ENCODE results near the gene CD160.

Gene CD160

GRCh38 chr1:145750426-145750825, 31.1 kb downstream of the CD160 start:
- WGBS, 2 donors (ENCODE audit: extremely low coverage in 2 of 2, insufficient read length in 2 of 2, insufficient replicate concordance in 1 of 2): no CpG with 5 or more reads among the region's 5 CpGs

GRCh38 chr1:145751491-145752037, 32.3 kb downstream of the CD160 start:
- no peak overlapping the region for H3K4ac ChIP-seq (ENCODE audit: low read length)
- H3K36me3 ChIP-seq (replicated peaks in 1 of 2; ENCODE audit: control insufficient read depth in 2 of 2, insufficient read depth in 2 of 2, low read length in 2 of 2): peaks cover 12 to 81% of the 10 kb centered on the region in 2 donors
- H3K79me1 ChIP-seq (ENCODE audit: low read depth, low read length): no peaks in the 10 kb centered on the region
- WGBS, 2 donors (ENCODE audit: extremely low coverage in 2 of 2, insufficient read length in 2 of 2, insufficient replicate concordance in 1 of 2): no CpG with 5 or more reads among the region's 5 CpGs
- no peak overlapping the region for H4K8ac ChIP-seq (ENCODE audit: low read depth, low read length)
- no peak overlapping the region for H2AK5ac ChIP-seq (ENCODE audit: low read depth, low read length)
- no peak overlapping the region for H2BK120ac ChIP-seq (ENCODE audit: low read depth, low read length)
- no peaks in the 10 kb centered on the region for H3K27me3 ChIP-seq (ENCODE audit: control insufficient read depth in 3 of 3, insufficient read depth in 3 of 3, low read depth in 1 of 3, low read length in 3 of 3)
- H2BK12ac ChIP-seq (ENCODE audit: low read length): no peak overlapping the region
- H2AFZ ChIP-seq (ENCODE audit: low read length): no peak overlapping the region
- H3K23ac ChIP-seq (ENCODE audit: low read depth, low read length, poor library complexity): no peak overlapping the region
- no peak overlapping the region for H3K4me2 ChIP-seq (ENCODE audit: insufficient read depth, low read length, poor library complexity, severe bottlenecking)
- H3K14ac ChIP-seq (ENCODE audit: low read length): no peak overlapping the region
- peaks cover 0 to 2% of the 10 kb centered on the region in 2 donors for H3K9me3 ChIP-seq (replicated peaks in 1 of 2; ENCODE audit: control insufficient read depth in 2 of 2, insufficient read depth in 1 of 2, low read depth in 1 of 2, low read length in 2 of 2)
- no peak overlapping the region for H2BK5ac ChIP-seq (ENCODE audit: low read length)
- H3K18ac ChIP-seq (ENCODE audit: low read length): no peak overlapping the region
- no peak overlapping the region for H3K27ac ChIP-seq (replicated peaks; ENCODE audit: low read length)
- no peak overlapping the region for H3K4me3 ChIP-seq (ENCODE audit: low read length in 2 of 2)
- H3K4me1 ChIP-seq (ENCODE audit: control insufficient read depth in 2 of 2, insufficient read depth in 1 of 2, low read depth in 1 of 2, low read length in 2 of 2): peaks cover 0 to 4% of the 10 kb centered on the region in 2 donors
- H3K9ac ChIP-seq (ENCODE audit: low read depth, low read length, poor library complexity): no peak overlapping the region
- no peak overlapping the region for H2BK15ac ChIP-seq (ENCODE audit: low read length)
- H4K91ac ChIP-seq (ENCODE audit: low read depth, low read length, poor library complexity): no peak overlapping the region
- no peak for DNase-seq (ENCODE audit: low spot score)

More at GRCh38 chr1:145750426-145750825, 31.1 kb downstream of the CD160 start:
- no peak overlapping the region for H2BK12ac ChIP-seq (ENCODE audit: low read length)
- no peak overlapping the region for H3K27ac ChIP-seq (replicated peaks; ENCODE audit: low read length)
- H3K4me2 ChIP-seq (ENCODE audit: insufficient read depth, low read length, poor library complexity, severe bottlenecking): no peak overlapping the region
- peaks cover 12 to 79% of the 10 kb centered on the region in 2 donors for H3K36me3 ChIP-seq (replicated peaks in 1 of 2; ENCODE audit: control insufficient read depth in 2 of 2, insufficient read depth in 2 of 2, low read length in 2 of 2)
- H3K9ac ChIP-seq (ENCODE audit: low read depth, low read length, poor library complexity): no peak overlapping the region
- no peak overlapping the region for H4K91ac ChIP-seq (ENCODE audit: low read depth, low read length, poor library complexity)
- H3K14ac ChIP-seq (ENCODE audit: low read length): no peak overlapping the region
- no peak overlapping the region for H2AK5ac ChIP-seq (ENCODE audit: low read depth, low read length)
- H3K23ac ChIP-seq (ENCODE audit: low read depth, low read length, poor library complexity): no peak overlapping the region
- H2BK15ac ChIP-seq (ENCODE audit: low read length): no peak overlapping the region
- H4K8ac ChIP-seq (ENCODE audit: low read depth, low read length): no peak overlapping the region
- H3K4ac ChIP-seq (ENCODE audit: low read length): no peak overlapping the region
- no peak overlapping the region for H3K4me3 ChIP-seq (ENCODE audit: low read length in 2 of 2)
- H3K9me3 ChIP-seq (replicated peaks in 1 of 2; ENCODE audit: control insufficient read depth in 2 of 2, insufficient read depth in 1 of 2, low read depth in 1 of 2, low read length in 2 of 2): peaks cover 0 to 2% of the 10 kb centered on the region in 2 donors
- H3K79me1 ChIP-seq (ENCODE audit: low read depth, low read length): no peaks in the 10 kb centered on the region
- no peak for DNase-seq (ENCODE audit: low spot score)
- no peak overlapping the region for H2AFZ ChIP-seq (ENCODE audit: low read length)
- no peak overlapping the region for H3K18ac ChIP-seq (ENCODE audit: low read length)
- H2BK5ac ChIP-seq (ENCODE audit: low read length): no peak overlapping the region
- H3K27me3 ChIP-seq (ENCODE audit: control insufficient read depth in 3 of 3, insufficient read depth in 3 of 3, low read depth in 1 of 3, low read length in 3 of 3): no peaks in the 10 kb centered on the region
- no peak overlapping the region for H2BK120ac ChIP-seq (ENCODE audit: low read depth, low read length)
- H3K4me1 ChIP-seq (ENCODE audit: control insufficient read depth in 2 of 2, insufficient read depth in 1 of 2, low read depth in 1 of 2, low read length in 2 of 2): peaks cover 0 to 4% of the 10 kb centered on the region in 2 donors

- no peak overlapping the region for H3K4me2 ChIP-seq (ENCODE audit: insufficient read depth, low read length, poor library complexity, severe bottlenecking)
- H3K23ac ChIP-seq (ENCODE audit: low read depth, low read length, poor library complexity): no peak overlapping the region
- H3K27ac ChIP-seq (replicated peaks; ENCODE audit: low read length): no peak overlapping the region
- no peak overlapping the region for H4K8ac ChIP-seq (ENCODE audit: low read depth, low read length)
- H3K9me3 ChIP-seq (replicated peaks in 1 of 2; ENCODE audit: control insufficient read depth in 2 of 2, insufficient read depth in 1 of 2, low read depth in 1 of 2, low read length in 2 of 2): peaks cover 2 to 19% of the 10 kb centered on the region in 2 donors
- H2BK12ac ChIP-seq (ENCODE audit: low read length): no peak overlapping the region
- H3K27me3 ChIP-seq (ENCODE audit: control insufficient read depth in 3 of 3, insufficient read depth in 3 of 3, low read depth in 1 of 3, low read length in 3 of 3): no peaks in the 10 kb centered on the region
- H2AK5ac ChIP-seq (ENCODE audit: low read depth, low read length): no peak overlapping the region
- no peaks in the 10 kb centered on the region for H3K4me1 ChIP-seq (ENCODE audit: control insufficient read depth in 2 of 2, insufficient read depth in 1 of 2, low read depth in 1 of 2, low read length in 2 of 2)
- H3K9ac ChIP-seq (ENCODE audit: low read depth, low read length, poor library complexity): no peak overlapping the region
- H3K79me1 ChIP-seq (ENCODE audit: low read depth, low read length): no peaks in the 10 kb centered on the region
- no peak overlapping the region for H2AFZ ChIP-seq (ENCODE audit: low read length)
- H2BK15ac ChIP-seq (ENCODE audit: low read length): no peak overlapping the region
- H2BK5ac ChIP-seq (ENCODE audit: low read length): no peak overlapping the region
- no peak overlapping the region for H2BK120ac ChIP-seq (ENCODE audit: low read depth, low read length)
- H4K91ac ChIP-seq (ENCODE audit: low read depth, low read length, poor library complexity): no peak overlapping the region
- no CpG with 5 or more reads among the region's 2 CpGs for WGBS, 2 donors (ENCODE audit: extremely low coverage in 2 of 2, insufficient read length in 2 of 2, insufficient replicate concordance in 1 of 2)
- no peak overlapping the region for H3K4me3 ChIP-seq (ENCODE audit: low read length in 2 of 2)
- peaks cover 4 to 67% of the 10 kb centered on the region in 2 donors for H3K36me3 ChIP-seq (replicated peaks in 1 of 2; ENCODE audit: control insufficient read depth in 2 of 2, insufficient read depth in 2 of 2, low read length in 2 of 2)
- no peak overlapping the region for H3K18ac ChIP-seq (ENCODE audit: low read length)
- DNase-seq (ENCODE audit: low spot score): no peak
- no peak overlapping the region for H3K14ac ChIP-seq (ENCODE audit: low read length)
- no peak overlapping the region for H3K4ac ChIP-seq (ENCODE audit: low read length)
Observed at GRCh38 chr1:145757420-145757819, 38.1 kb downstream of the CD160 start.

GRCh38 chr1:145758116-145758515, 38.8 kb downstream of the CD160 start:
- no peak overlapping the region for H2BK120ac ChIP-seq (ENCODE audit: low read depth, low read length)
- no peak overlapping the region for H3K9ac ChIP-seq (ENCODE audit: low read depth, low read length, poor library complexity)
- no peak overlapping the region for H2AK5ac ChIP-seq (ENCODE audit: low read depth, low read length)
- peaks cover 6 to 69% of the 10 kb centered on the region in 2 donors for H3K36me3 ChIP-seq (replicated peaks in 1 of 2; ENCODE audit: control insufficient read depth in 2 of 2, insufficient read depth in 2 of 2, low read length in 2 of 2)
- peaks cover 4 to 25% of the 10 kb centered on the region in 2 donors for H3K9me3 ChIP-seq (replicated peaks in 1 of 2; ENCODE audit: control insufficient read depth in 2 of 2, insufficient read depth in 1 of 2, low read depth in 1 of 2, low read length in 2 of 2)
- no peak overlapping the region for H3K27ac ChIP-seq (replicated peaks; ENCODE audit: low read length)
- H2AFZ ChIP-seq (ENCODE audit: low read length): no peak overlapping the region
- no peak overlapping the region for H4K91ac ChIP-seq (ENCODE audit: low read depth, low read length, poor library complexity)
- H2BK5ac ChIP-seq (ENCODE audit: low read length): no peak overlapping the region
- H3K27me3 ChIP-seq (ENCODE audit: control insufficient read depth in 3 of 3, insufficient read depth in 3 of 3, low read depth in 1 of 3, low read length in 3 of 3): no peaks in the 10 kb centered on the region
- no peaks in the 10 kb centered on the region for H3K79me1 ChIP-seq (ENCODE audit: low read depth, low read length)
- H3K4me3 ChIP-seq (ENCODE audit: low read length in 2 of 2): no peak overlapping the region
- no CpG with 5 or more reads among the region's 1 CpG for WGBS, 2 donors (ENCODE audit: extremely low coverage in 2 of 2, insufficient read length in 2 of 2, insufficient replicate concordance in 1 of 2)
- H3K18ac ChIP-seq (ENCODE audit: low read length): no peak overlapping the region
- H2BK12ac ChIP-seq (ENCODE audit: low read length): no peak overlapping the region
- no peak for DNase-seq (ENCODE audit: low spot score)
- H3K4ac ChIP-seq (ENCODE audit: low read length): no peak overlapping the region
- no peak overlapping the region for H2BK15ac ChIP-seq (ENCODE audit: low read length)
- H3K4me1 ChIP-seq (ENCODE audit: control insufficient read depth in 2 of 2, insufficient read depth in 1 of 2, low read depth in 1 of 2, low read length in 2 of 2): no peaks in the 10 kb centered on the region
- no peak overlapping the region for H3K14ac ChIP-seq (ENCODE audit: low read length)
- H3K23ac ChIP-seq (ENCODE audit: low read depth, low read length, poor library complexity): no peak overlapping the region
- H3K4me2 ChIP-seq (ENCODE audit: insufficient read depth, low read length, poor library complexity, severe bottlenecking): no peak overlapping the region
- no peak overlapping the region for H4K8ac ChIP-seq (ENCODE audit: low read depth, low read length)
